ENCODE measurements around the gene LCAT. TPM values are rescaled to one million over a fixed set of nuclear protein-coding genes. Genes with fewer than 3 reads are reported as not detected.

The LCAT gene
- total RNA-seq, 1 experiment from 2014 or later, result 17.8 TPM

DNA sequence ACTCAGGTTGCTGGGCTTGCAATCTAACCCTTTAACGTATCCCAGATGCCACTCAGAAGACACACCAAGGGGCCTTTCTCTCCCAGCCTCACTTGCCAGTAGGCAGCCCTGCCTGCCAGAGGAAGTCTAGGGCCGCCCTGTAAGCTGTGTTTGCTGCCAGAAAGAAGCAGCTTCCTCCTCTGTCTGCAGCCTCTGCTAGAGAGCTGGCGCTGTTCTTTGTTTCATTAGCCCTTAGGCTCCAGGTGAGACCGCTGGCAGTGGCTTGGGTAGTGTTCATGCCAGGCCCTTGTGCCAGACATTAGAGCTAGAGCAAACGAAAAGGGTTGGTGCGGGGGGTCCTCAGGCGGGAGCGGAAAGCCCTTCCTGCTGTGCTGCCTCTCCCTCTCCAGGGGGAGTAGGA lies 21.2 kb downstream of the LCAT start:
- no peaks in the 10 kb centered on the region for H3K27me3 Mint-ChIP-seq (ENCODE audit: low read depth)

More for the DNA sequence above, 21.2 kb downstream of the LCAT start:
- Histone ChIP-seq H4K8ac (replicated peaks; ENCODE audit: insufficient read length, low read depth, low read length) (no peak overlapping the region), H3K18ac (ENCODE audit: insufficient read length, low read depth, low read length) (no peak overlapping the region), H3K4me2 (ENCODE audit: insufficient read depth, insufficient read length, low read length) (no peak overlapping the region), H2AK5ac (ENCODE audit: insufficient read length, low read length) (no peak overlapping the region), H3T11ph (ENCODE audit: low read length) (no peak overlapping the region), H2BK5ac (ENCODE audit: insufficient read length, low read length) (no peak overlapping the region), H4K91ac (ENCODE audit: insufficient read length, low read depth, low read length) (no peak overlapping the region), H3K27me3 (ENCODE audit: insufficient read depth, low read length) (no peaks in the 10 kb centered on the region), H2BK120ac (ENCODE audit: low read depth, low read length, poor library complexity, severe bottlenecking) (no peak overlapping the region), H3K56ac (ENCODE audit: insufficient read length, low read depth, low read length) (no peak overlapping the region), H3K23me2 (ENCODE audit: insufficient read length, low read depth, low read length, poor library complexity, severe bottlenecking) (no peaks in the 10 kb centered on the region), H3K14ac (ENCODE audit: insufficient read depth, low read length) (no peak overlapping the region), H3K4ac (ENCODE audit: low read depth, low read length) (no peak overlapping the region), H3K79me2 (ENCODE audit: insufficient read depth, low read length) (no peaks in the 10 kb centered on the region), H2AFZ (ENCODE audit: low read length) (no peak overlapping the region), H3K9ac (ENCODE audit: extremely low read depth, insufficient read length, low read length) (no peak overlapping the region), H3K23ac (ENCODE audit: insufficient read length, low read depth, low read length) (no peak overlapping the region), H3K79me1 (ENCODE audit: insufficient read depth, low read depth, low read length, poor library complexity, severe bottlenecking) (no peaks in the 10 kb centered on the region), H4K5ac (ENCODE audit: insufficient read length, low read depth, low read length) (no peak overlapping the region), H2BK12ac (ENCODE audit: insufficient read length, low read depth, low read length) (no peak overlapping the region), H4K20me1 (ENCODE audit: control insufficient read depth, insufficient read depth, insufficient read length) (no peaks in the 10 kb centered on the region), H3K9me3 (ENCODE audit: control insufficient read depth, low read depth, low read length) (no peaks in the 10 kb centered on the region), H2BK20ac (ENCODE audit: low read depth, low read length, poor library complexity, severe bottlenecking) (no peak overlapping the region), H2BK15ac (ENCODE audit: low read depth, low read length) (no peak overlapping the region), H3K27ac (ENCODE audit: insufficient read length, low read depth, low read length) (no peak overlapping the region), H3K4me1 (ENCODE audit: insufficient read depth, low read length) (no peaks in the 10 kb centered on the region)
- TF ChIP-seq, protein P1, sequence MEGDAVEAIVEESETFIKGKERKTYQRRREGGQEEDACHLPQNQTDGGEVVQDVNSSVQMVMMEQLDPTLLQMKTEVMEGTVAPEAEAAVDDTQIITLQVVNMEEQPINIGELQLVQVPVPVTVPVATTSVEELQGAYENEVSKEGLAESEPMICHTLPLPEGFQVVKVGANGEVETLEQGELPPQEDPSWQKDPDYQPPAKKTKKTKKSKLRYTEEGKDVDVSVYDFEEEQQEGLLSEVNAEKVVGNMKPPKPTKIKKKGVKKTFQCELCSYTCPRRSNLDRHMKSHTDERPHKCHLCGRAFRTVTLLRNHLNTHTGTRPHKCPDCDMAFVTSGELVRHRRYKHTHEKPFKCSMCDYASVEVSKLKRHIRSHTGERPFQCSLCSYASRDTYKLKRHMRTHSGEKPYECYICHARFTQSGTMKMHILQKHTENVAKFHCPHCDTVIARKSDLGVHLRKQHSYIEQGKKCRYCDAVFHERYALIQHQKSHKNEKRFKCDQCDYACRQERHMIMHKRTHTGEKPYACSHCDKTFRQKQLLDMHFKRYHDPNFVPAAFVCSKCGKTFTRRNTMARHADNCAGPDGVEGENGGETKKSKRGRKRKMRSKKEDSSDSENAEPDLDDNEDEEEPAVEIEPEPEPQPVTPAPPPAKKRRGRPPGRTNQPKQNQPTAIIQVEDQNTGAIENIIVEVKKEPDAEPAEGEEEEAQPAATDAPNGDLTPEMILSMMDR (conservative IDR thresholded peaks at IDR 0.05), result no peak
- H3K9me3 Mint-ChIP-seq, result no peaks in the 10 kb centered on the region
- peaks cover 7 to 16% of the 10 kb centered on the region in 2 experiments; a peak in 3 of 4 replicates for H3K4me1 Mint-ChIP-seq
- H3K36me3 Mint-ChIP-seq (ENCODE audit: insufficient read depth in 1 of 3, low read depth in 3 of 3), result peaks cover 1 to 9% (median 2%) of the 10 kb centered on the region in 3 experiments; a peak in 4 of 7 replicates
- no peak for DNase-seq
- 0 out of 7 replicates have a peak overlapping the region, but pooled peaks of 1 of the 3 experiments have one; percentile 53 for H3K27ac Mint-ChIP-seq
- no peak overlapping the region for H3K4me3 Mint-ChIP-seq
- WGBS (ENCODE audit: extremely low coverage, insufficient read length, low lambda C conversion rate), result no CpG with 5 or more reads among the region's 8 CpGs

All from H9 (cell line).